ENCODE measurements around the gene KDM5C.

GRCh38 chrX:53241558-53241957 is 16.6 kb upstream of the KDM5C start:
- TF ChIP-seq, protein P1, sequence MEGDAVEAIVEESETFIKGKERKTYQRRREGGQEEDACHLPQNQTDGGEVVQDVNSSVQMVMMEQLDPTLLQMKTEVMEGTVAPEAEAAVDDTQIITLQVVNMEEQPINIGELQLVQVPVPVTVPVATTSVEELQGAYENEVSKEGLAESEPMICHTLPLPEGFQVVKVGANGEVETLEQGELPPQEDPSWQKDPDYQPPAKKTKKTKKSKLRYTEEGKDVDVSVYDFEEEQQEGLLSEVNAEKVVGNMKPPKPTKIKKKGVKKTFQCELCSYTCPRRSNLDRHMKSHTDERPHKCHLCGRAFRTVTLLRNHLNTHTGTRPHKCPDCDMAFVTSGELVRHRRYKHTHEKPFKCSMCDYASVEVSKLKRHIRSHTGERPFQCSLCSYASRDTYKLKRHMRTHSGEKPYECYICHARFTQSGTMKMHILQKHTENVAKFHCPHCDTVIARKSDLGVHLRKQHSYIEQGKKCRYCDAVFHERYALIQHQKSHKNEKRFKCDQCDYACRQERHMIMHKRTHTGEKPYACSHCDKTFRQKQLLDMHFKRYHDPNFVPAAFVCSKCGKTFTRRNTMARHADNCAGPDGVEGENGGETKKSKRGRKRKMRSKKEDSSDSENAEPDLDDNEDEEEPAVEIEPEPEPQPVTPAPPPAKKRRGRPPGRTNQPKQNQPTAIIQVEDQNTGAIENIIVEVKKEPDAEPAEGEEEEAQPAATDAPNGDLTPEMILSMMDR (IDR thresholded peaks at IDR 0.05), result no peak
- no peak for TF ChIP-seq POLR2AphosphoS5 (IDR thresholded peaks at IDR 0.05)

Data from breast epithelium (tissue), 3 donors.